GM21367 (cell line): ENCODE results near the gene FGFR3.

Experiments used
- ATAC-seq: cut with Tn5 transposase; IDR thresholded peaks from one replicate; pipeline ENCODE4 v1.9.1; 2021; ENCODE audit not compliant: unreplicated experiment

The FGFR3 gene

GRCh38 chr4:1769692-1770091, 23.4 kb upstream of the FGFR3 start:
- no peak for ATAC-seq

- no peak for ATAC-seq
These were observed 22.8 kb upstream of the FGFR3 start for GRCh38 chr4:1770245-1770644.

GRCh38 chr4:1770791-1771231, 22.3 kb upstream of the FGFR3 start:
- ATAC-seq, result no peak

- no peak for ATAC-seq
These were observed 21.4 kb upstream of the FGFR3 start for GRCh38 chr4:1771555-1772305.

- no peak for ATAC-seq
These were observed 20.1 kb upstream of the FGFR3 start for GRCh38 chr4:1772853-1773538.

GRCh38 chr4:1773754-1774153, 19.3 kb upstream of the FGFR3 start:
- ATAC-seq, result no peak

GRCh38 chr4:1775731-1776500, 17.2 kb upstream of the FGFR3 start:
- no peak for ATAC-seq

- no peak for ATAC-seq
These were observed 16.5 kb upstream of the FGFR3 start for GRCh38 chr4:1776521-1777161.

GRCh38 chr4:1777822-1778641, 15.1 kb upstream of the FGFR3 start:
- no peak for ATAC-seq

GRCh38 chr4:1778642-1779392, 14.3 kb upstream of the FGFR3 start:
- ATAC-seq, result no peak

GRCh38 chr4:1779588-1780382, 13.3 kb upstream of the FGFR3 start:
- ATAC-seq, result no peak

GRCh38 chr4:1780435-1780834, 12.7 kb upstream of the FGFR3 start:
- no peak for ATAC-seq

- no peak for ATAC-seq
These were observed 10.1 kb upstream of the FGFR3 start for GRCh38 chr4:1783015-1783414.

- ATAC-seq, result no peak
These were observed 9.1 kb upstream of the FGFR3 start for GRCh38 chr4:1783970-1784369.

GRCh38 chr4:1784395-1784788, 8.7 kb upstream of the FGFR3 start:
- ATAC-seq, result no peak

- no peak for ATAC-seq
These were observed 8.1 kb upstream of the FGFR3 start for GRCh38 chr4:1784789-1785591.

GRCh38 chr4:1785592-1785991, 7.5 kb upstream of the FGFR3 start:
- ATAC-seq, result no peak
